OCI-LY1 (cell line): ENCODE data around the gene FEZ2.

Experiments used
- H2AFZ ChIP-seq: fragments of 200-600 bp; sonication (generic), shearing (Covaris generic); 2 replicates; pipeline ENCODE4 v1.6.0; 2014; ENCODE audit warnings: antibody characterized with exemption, mild to moderate bottlenecking, low read length
- H3F3A ChIP-seq: fragments of 200-600 bp; sonication (generic), shearing (Covaris generic); 2 replicates; pipeline ENCODE4 v1.6.0; 2014; ENCODE audit warnings: mild to moderate bottlenecking, antibody characterized with exemption, low read length, moderate library complexity; ENCODE audit not compliant: insufficient read depth
- H3K27ac ChIP-seq: fragments of 200-600 bp; sonication (generic); 2 replicates; pipeline ENCODE4 v1.5.1; 2014; ENCODE audit warnings: low read length, mixed run types, mild to moderate bottlenecking, low read depth; ENCODE audit not compliant: poor library complexity, severe bottlenecking
- H3K27me3 ChIP-seq: fragments of 200-600 bp; sonication (generic); 2 replicates; pipeline ENCODE4 v1.6.0; 2014; ENCODE audit warnings: antibody characterized with exemption, mild to moderate bottlenecking, low read length, moderate library complexity; ENCODE audit not compliant: insufficient read depth
- H3K36me3 ChIP-seq: fragments of 200-600 bp; sonication (generic); 2 replicates; pipeline ENCODE4 v1.6.1; 2014; ENCODE audit warnings: mild to moderate bottlenecking, antibody characterized with exemption, low read length, moderate library complexity, mixed read lengths; ENCODE audit not compliant: insufficient read depth
- H3K4me1 ChIP-seq: fragments of 200-600 bp; sonication (generic); 2 replicates; pipeline ENCODE4 v1.5.1; 2014; ENCODE audit warnings: mild to moderate bottlenecking, low read length, moderate library complexity; ENCODE audit not compliant: insufficient read depth, severe bottlenecking
- H3K4me2 ChIP-seq: fragments of 200-600 bp; sonication (generic), shearing (Covaris generic); 2 replicates; pipeline ENCODE4 v1.6.1; 2014; ENCODE audit warnings: low read length
- H3K4me3 ChIP-seq: fragments of 200-600 bp; sonication (generic); 2 replicates; pipeline ENCODE4 v1.5.1; 2014; ENCODE audit warnings: low read length, low read depth, mild to moderate bottlenecking, mixed read lengths; ENCODE audit not compliant: poor library complexity, severe bottlenecking
- H3K79me2 ChIP-seq: fragments of 200-600 bp; shearing (Covaris generic); 2 replicates; pipeline ENCODE4 v1.6.1; 2016; ENCODE audit warnings: mixed run types, low read length, mixed read lengths; ENCODE audit not compliant: insufficient read depth
- H3K9ac ChIP-seq: fragments of 200-600 bp; sonication (generic), shearing (Covaris generic); 2 replicates; pipeline ENCODE4 v1.6.1; 2014; ENCODE audit warnings: mild to moderate bottlenecking, low read length, mixed read lengths
- H3K9me2 ChIP-seq: fragments of 200-600 bp; sonication (generic), shearing (Covaris generic); 2 replicates; pipeline ENCODE4 v1.6.1; 2014; ENCODE audit warnings: low read depth, mild to moderate bottlenecking, low read length, mixed read lengths
- H3K9me3 ChIP-seq: fragments of 200-600 bp; shearing (Covaris generic); 2 replicates; pipeline ENCODE4 v1.6.1; 2014; ENCODE audit warnings: low read length, mixed read lengths
- H4K20me1 ChIP-seq: fragments of 200-600 bp; sonication (generic), shearing (Covaris generic); 2 replicates; pipeline ENCODE4 v1.6.0; 2016; ENCODE audit warnings: mild to moderate bottlenecking, low read length; ENCODE audit not compliant: insufficient read depth
- CTCF ChIP-seq: fragments of 200-600 bp; sonication (generic), shearing (Covaris generic); IDR thresholded peaks from 2 replicates; pipeline ENCODE4 v1.5.1; 2017; ENCODE audit warnings: mild to moderate bottlenecking, antibody characterized with exemption, low read length, moderate library complexity, mixed read lengths
- EZH2 ChIP-seq: fragments of 200-600 bp; sonication (generic), shearing (Covaris generic); IDR thresholded peaks from 2 replicates; pipeline ENCODE4 v1.8.0; 2017; ENCODE audit warnings: borderline replicate concordance, mixed run types, mild to moderate bottlenecking, antibody characterized with exemption, low read length, moderate library complexity, mixed read lengths

Gene FEZ2

GRCh38 chr2:36596397-36596796 lies 1.6 kb downstream of the FEZ2 start:
- peak overlapping the region; percentile 68; the same call in 1 of the 2 replicates for H3K4me2 ChIP-seq
- no peaks in the 10 kb centered on the region for H3K9me3 ChIP-seq
- H3K4me1 ChIP-seq: peaks cover 14% of the 10 kb centered on the region
- TF ChIP-seq EZH2 (no peak), CTCF (no peak)
- H3K9ac ChIP-seq: no peak overlapping the region
- H2AFZ ChIP-seq: no peak overlapping the region
- no peaks in the 10 kb centered on the region for H3K9me2 ChIP-seq
- H3K79me2 ChIP-seq: no peaks in the 10 kb centered on the region; the same call in 1 of the 2 replicates
- peak overlapping the region; percentile 68 for H3K4me3 ChIP-seq
- H3K27me3 ChIP-seq: no peaks in the 10 kb centered on the region
- no peaks in the 10 kb centered on the region for H3F3A ChIP-seq
- no peak overlapping the region for H3K27ac ChIP-seq
- H3K36me3 ChIP-seq: peaks cover 12% of the 10 kb centered on the region; the same call in 1 of the 2 replicates
- no peaks in the 10 kb centered on the region for H4K20me1 ChIP-seq

DNA sequence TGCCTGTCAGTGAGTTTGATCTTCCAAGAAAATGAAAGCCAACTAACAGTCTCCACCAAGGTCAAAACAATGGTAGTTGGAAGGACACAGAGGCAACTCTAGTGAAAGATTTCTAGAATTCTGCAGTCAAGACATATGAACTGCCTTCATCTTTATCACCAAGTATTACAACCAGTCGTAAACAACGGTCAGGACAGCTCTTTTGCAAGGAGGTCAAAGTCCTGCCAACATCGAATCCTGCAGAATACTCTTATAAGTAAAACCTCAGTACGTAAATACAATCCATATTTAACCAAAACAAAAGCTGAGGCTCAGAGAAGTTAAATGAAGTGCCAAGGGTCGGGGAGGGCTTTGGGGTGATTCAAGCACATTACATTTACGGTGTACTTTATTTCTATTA lies 3.1 kb downstream of the FEZ2 start:
- Histone ChIP-seq H3K9ac (no peak overlapping the region), H4K20me1 (no peaks in the 10 kb centered on the region), H3K9me2 (no peaks in the 10 kb centered on the region), H3K9me3 (no peaks in the 10 kb centered on the region), H3F3A (no peaks in the 10 kb centered on the region), H3K27me3 (no peaks in the 10 kb centered on the region), H3K4me2 (no peak overlapping the region), H3K36me3 (peaks cover 20% of the 10 kb centered on the region; the same call in 1 of the 2 replicates), H3K4me1 (peaks cover 14% of the 10 kb centered on the region), H3K79me2 (no peaks in the 10 kb centered on the region; the same call in 1 of the 2 replicates), H3K4me3 (no peak overlapping the region), H3K27ac (no peak overlapping the region), H2AFZ (no peak overlapping the region)
- TF ChIP-seq EZH2 (no peak), CTCF (no peak)

GRCh38 chr2:36589230-36589630 lies 8.7 kb downstream of the FEZ2 start:
- Histone ChIP-seq H3K4me1 (no peaks in the 10 kb centered on the region), H3K4me3 (no peak overlapping the region), H3K27me3 (no peaks in the 10 kb centered on the region), H4K20me1 (no peaks in the 10 kb centered on the region), H2AFZ (no peak overlapping the region), H3K79me2 (no peaks in the 10 kb centered on the region), H3K27ac (no peak overlapping the region), H3K36me3 (peaks cover 43% of the 10 kb centered on the region; the same call in 1 of the 2 replicates), H3K4me2 (no peak overlapping the region), H3K9me2 (no peaks in the 10 kb centered on the region), H3F3A (no peaks in the 10 kb centered on the region), H3K9ac (no peak overlapping the region), H3K9me3 (no peaks in the 10 kb centered on the region)
- TF ChIP-seq CTCF: no peak
- TF ChIP-seq EZH2: no peak
